Raji (cell line): Measurements from ENCODE around the gene LSM14B.

Experiments used
- POLR2A ChIP-seq: IDR thresholded peaks from 2 replicates; pipeline ENCODE4 v1.6.1; 2011; ENCODE audit warnings: low read depth, low read length, control low read depth; ENCODE audit not compliant: insufficient read depth

LSM14B gene

GRCh38 chr20:62120990-62121775 is 1.1 kb upstream of the LSM14B start:
- no peak for TF ChIP-seq POLR2A

- no peak; the same call in 1 of the 2 replicates for TF ChIP-seq POLR2A
Measured at GRCh38 chr20:62122654-62123449, 577 bp downstream of the LSM14B start.

GRCh38 chr20:62123450-62124118 is 1.3 kb downstream of the LSM14B start:
- TF ChIP-seq POLR2A, result no peak

- no peak for TF ChIP-seq POLR2A
Measured at GRCh38 chr20:62126141-62126540, 3.9 kb downstream of the LSM14B start.

- TF ChIP-seq POLR2A, result no peak
Measured at GRCh38 chr20:62127799-62128198, 5.5 kb downstream of the LSM14B start.

GRCh38 chr20:62128502-62128901 is 6.2 kb downstream of the LSM14B start:
- TF ChIP-seq POLR2A, result no peak

GRCh38 chr20:62129731-62130531 is 7.7 kb downstream of the LSM14B start:
- no peak for TF ChIP-seq POLR2A

- no peak for TF ChIP-seq POLR2A
Measured at GRCh38 chr20:62131560-62132320, 9.5 kb downstream of the LSM14B start.

- TF ChIP-seq POLR2A, result no peak
Measured at GRCh38 chr20:62132421-62132820, 10.1 kb downstream of the LSM14B start.

GRCh38 chr20:62133051-62133845 is 11.0 kb downstream of the LSM14B start:
- TF ChIP-seq POLR2A, result no peak

GRCh38 chr20:62133864-62134263 is 11.6 kb downstream of the LSM14B start:
- no peak for TF ChIP-seq POLR2A

GRCh38 chr20:62134735-62135231 is 12.5 kb downstream of the LSM14B start:
- TF ChIP-seq POLR2A, result no peak

- no peak for TF ChIP-seq POLR2A
Measured at GRCh38 chr20:62135573-62136266, 13.4 kb downstream of the LSM14B start.
